Measurements from ENCODE around the gene KRTAP5-6. TPM values are rescaled to one million over a fixed set of nuclear protein-coding genes. Genes with fewer than 3 reads are reported as not detected.

KRTAP5-6 gene
- not detected for total RNA-seq (ENCODE audit: unreplicated experiment)
- long read RNA-seq = 0 reads

- no peak for DNase-seq (ENCODE audit: low spot score)
- H3K4me1 Mint-ChIP-seq (ENCODE audit: unreplicated experiment) = peaks cover 19% of the 10 kb centered on the region
- peak within 1 kb of the TSS; percentile 57 for H3K27ac Mint-ChIP-seq (ENCODE audit: unreplicated experiment)
- H3K36me3 Mint-ChIP-seq (ENCODE audit: low read depth, unreplicated experiment) = no peaks in the 10 kb centered on the region
- no peak within 1 kb of the TSS for H3K4me3 Mint-ChIP-seq (ENCODE audit: unreplicated experiment)
- no peak for TF ChIP-seq CTCF (IDR thresholded peaks at IDR 0.05; ENCODE audit: unreplicated experiment)
- no peaks in the 10 kb centered on the region for H3K9me3 Mint-ChIP-seq (ENCODE audit: unreplicated experiment)
- H3K27me3 Mint-ChIP-seq (ENCODE audit: unreplicated experiment) = peaks cover 10% of the 10 kb centered on the region
Observed at GRCh38 chr11:1696608-1697570, at the start of gene KRTAP5-6. Gene KRTAP5-6 (plus strand): TSS chr11:1697195. CDS start chr11:1697246, 51 bp downstream.

- no peak for DNase-seq (ENCODE audit: low spot score)
- Mint-ChIP-seq H3K9me3 (ENCODE audit: unreplicated experiment) (no peaks in the 10 kb centered on the region), H3K4me1 (ENCODE audit: unreplicated experiment) (no peaks in the 10 kb centered on the region), H3K36me3 (ENCODE audit: low read depth, unreplicated experiment) (no peaks in the 10 kb centered on the region), H3K4me3 (ENCODE audit: unreplicated experiment) (no peak overlapping the region), H3K27me3 (ENCODE audit: unreplicated experiment) (peaks cover 10% of the 10 kb centered on the region), H3K27ac (ENCODE audit: unreplicated experiment) (no peak overlapping the region)
- TF ChIP-seq CTCF (IDR thresholded peaks at IDR 0.05; ENCODE audit: unreplicated experiment) = no peak
Observed at GRCh38 chr11:1647901-1648652, 48.9 kb upstream of the KRTAP5-6 start.

- Mint-ChIP-seq H3K4me1 (ENCODE audit: unreplicated experiment) (no peaks in the 10 kb centered on the region), H3K27me3 (ENCODE audit: unreplicated experiment) (peaks cover 11% of the 10 kb centered on the region)
- TF ChIP-seq CTCF (IDR thresholded peaks at IDR 0.05; ENCODE audit: unreplicated experiment) = no peak
Observed at GRCh38 chr11:1648653-1649420, 48.2 kb upstream of the KRTAP5-6 start.

GRCh38 chr11:1650034-1650917 lies 46.7 kb upstream of the KRTAP5-6 start:
- Mint-ChIP-seq H3K4me3 (ENCODE audit: unreplicated experiment) (no peak overlapping the region), H3K27ac (ENCODE audit: unreplicated experiment) (no peak overlapping the region), H3K4me1 (ENCODE audit: unreplicated experiment) (no peaks in the 10 kb centered on the region), H3K9me3 (ENCODE audit: unreplicated experiment) (no peaks in the 10 kb centered on the region), H3K36me3 (ENCODE audit: low read depth, unreplicated experiment) (no peaks in the 10 kb centered on the region), H3K27me3 (ENCODE audit: unreplicated experiment) (peaks cover 14% of the 10 kb centered on the region)
- no peak for TF ChIP-seq CTCF (IDR thresholded peaks at IDR 0.05; ENCODE audit: unreplicated experiment)
- no peak for DNase-seq (ENCODE audit: low spot score)

More at GRCh38 chr11:1648653-1649420, 48.2 kb upstream of the KRTAP5-6 start:
- DNase-seq (ENCODE audit: low spot score) = no peak
- H3K9me3 Mint-ChIP-seq (ENCODE audit: unreplicated experiment) = no peaks in the 10 kb centered on the region
- no peaks in the 10 kb centered on the region for H3K36me3 Mint-ChIP-seq (ENCODE audit: low read depth, unreplicated experiment)
- H3K27ac Mint-ChIP-seq (ENCODE audit: unreplicated experiment) = no peak overlapping the region
- H3K4me3 Mint-ChIP-seq (ENCODE audit: unreplicated experiment) = no peak overlapping the region
